ENCODE results near the gene MBNL1.
A peak's percentile ranks its signal among the peaks of the same experiment; 100 is the strongest.

MBNL1 gene

DNA sequence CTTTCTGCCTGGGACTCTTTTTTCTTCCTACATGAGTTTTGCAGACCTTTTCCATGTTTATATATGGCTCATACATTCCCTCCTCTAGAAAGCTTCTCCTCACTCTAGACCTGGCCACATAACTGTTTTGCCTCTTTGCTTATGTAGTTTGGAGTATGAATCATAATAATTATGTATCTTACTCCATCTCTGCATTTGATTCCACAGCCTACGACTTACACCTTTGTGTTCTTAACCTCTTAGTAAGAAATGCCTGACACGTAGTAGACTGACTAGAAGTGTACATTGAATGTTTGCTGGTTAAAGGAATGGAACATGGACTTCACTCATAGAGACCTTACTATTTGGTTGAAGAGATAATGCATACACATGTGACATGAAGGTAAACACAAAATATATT lies 56.4 kb downstream of the MBNL1 start:
- DNase-seq (ENCODE audit: low read depth, low spot score): no peak
- Histone ChIP-seq H3K9ac (ENCODE audit: insufficient read length) (no peak overlapping the region), H3K4me3 (no peak overlapping the region), H3K27ac (no peak overlapping the region), H3K9me3 (ENCODE audit: low read depth, low read length) (0 out of 2 replicates have a peak, but pooled peaks cover 4% of the 10 kb centered on the region), H3K36me3 (ENCODE audit: insufficient read depth, low read length) (peaks cover 33% of the 10 kb centered on the region)
- TF ChIP-seq EZH2 (IDR thresholded peaks at IDR 0.05) (no peak), FOXP2 (optimal IDR thresholded peaks at IDR 0.05; ENCODE audit: control extremely low read depth, extremely low read length, insufficient read depth) (no peak), POLR2AphosphoS5 (IDR thresholded peaks at IDR 0.05; ENCODE audit: borderline replicate concordance, low read depth, low read length) (no peak)

GRCh38 chr3:152327203-152327602 lies 58.5 kb downstream of the MBNL1 start:
- H3K9me3 ChIP-seq (ENCODE audit: low read depth, low read length): 0 out of 2 replicates have a peak, but pooled peaks cover 4% of the 10 kb centered on the region
- peaks cover 33% of the 10 kb centered on the region for H3K36me3 ChIP-seq (ENCODE audit: insufficient read depth, low read length)
- H3K27ac ChIP-seq: no peak overlapping the region
- no peak for TF ChIP-seq EZH2 (IDR thresholded peaks at IDR 0.05)
- TF ChIP-seq POLR2AphosphoS5 (IDR thresholded peaks at IDR 0.05; ENCODE audit: borderline replicate concordance, low read depth, low read length): no peak
- no peak for TF ChIP-seq FOXP2 (optimal IDR thresholded peaks at IDR 0.05; ENCODE audit: control extremely low read depth, extremely low read length, insufficient read depth)
- DNase-seq (ENCODE audit: low read depth, low spot score): no peak
- no peak overlapping the region for H3K9ac ChIP-seq (ENCODE audit: insufficient read length)
- H3K4me3 ChIP-seq: no peak overlapping the region

GRCh38 chr3:152328841-152329240 lies 60.1 kb downstream of the MBNL1 start:
- TF ChIP-seq FOXP2 (optimal IDR thresholded peaks at IDR 0.05; ENCODE audit: control extremely low read depth, extremely low read length, insufficient read depth) (no peak), POLR2AphosphoS5 (IDR thresholded peaks at IDR 0.05; ENCODE audit: borderline replicate concordance, low read depth, low read length) (no peak), EZH2 (IDR thresholded peaks at IDR 0.05) (no peak)
- peaks cover 32% of the 10 kb centered on the region for H3K36me3 ChIP-seq (ENCODE audit: insufficient read depth, low read length)
- peak overlapping the region; percentile 15; the same call in 1 of the 2 replicates for H3K27ac ChIP-seq
- no peak overlapping the region for H3K4me3 ChIP-seq
- DNase-seq (ENCODE audit: low read depth, low spot score): no peak
- 0 out of 2 replicates have a peak, but pooled peaks cover 4% of the 10 kb centered on the region for H3K9me3 ChIP-seq (ENCODE audit: low read depth, low read length)
- no peak overlapping the region for H3K9ac ChIP-seq (ENCODE audit: insufficient read length)

- Histone ChIP-seq H3K9me3 (ENCODE audit: low read depth, low read length) (0 out of 2 replicates have a peak, but pooled peaks cover 4% of the 10 kb centered on the region), H3K4me3 (no peak overlapping the region), H3K36me3 (ENCODE audit: insufficient read depth, low read length) (peaks cover 34% of the 10 kb centered on the region), H3K9ac (ENCODE audit: insufficient read length) (no peak overlapping the region), H3K27ac (no peak overlapping the region)
- TF ChIP-seq FOXP2 (optimal IDR thresholded peaks at IDR 0.05; ENCODE audit: control extremely low read depth, extremely low read length, insufficient read depth) (no peak), POLR2AphosphoS5 (IDR thresholded peaks at IDR 0.05; ENCODE audit: borderline replicate concordance, low read depth, low read length) (no peak), EZH2 (IDR thresholded peaks at IDR 0.05) (no peak)
- DNase-seq (ENCODE audit: low read depth, low spot score): no peak
Measured at GRCh38 chr3:152330559-152330958, 61.8 kb downstream of the MBNL1 start.

GRCh38 chr3:152331018-152331541 lies 62.4 kb downstream of the MBNL1 start:
- no peak for DNase-seq (ENCODE audit: low read depth, low spot score)
- Histone ChIP-seq H3K4me3 (no peak overlapping the region), H3K36me3 (ENCODE audit: insufficient read depth, low read length) (peaks cover 33% of the 10 kb centered on the region)

GRCh38 chr3:152331998-152332397 lies 63.3 kb downstream of the MBNL1 start:
- TF ChIP-seq POLR2AphosphoS5 (IDR thresholded peaks at IDR 0.05; ENCODE audit: borderline replicate concordance, low read depth, low read length) (no peak), FOXP2 (optimal IDR thresholded peaks at IDR 0.05; ENCODE audit: control extremely low read depth, extremely low read length, insufficient read depth) (no peak), EZH2 (IDR thresholded peaks at IDR 0.05) (no peak)
- H3K36me3 ChIP-seq (ENCODE audit: insufficient read depth, low read length): peaks cover 33% of the 10 kb centered on the region
- H3K9ac ChIP-seq (ENCODE audit: insufficient read length): no peak overlapping the region
- no peak overlapping the region for H3K4me3 ChIP-seq
- DNase-seq (ENCODE audit: low read depth, low spot score): no peak
- no peak overlapping the region for H3K27ac ChIP-seq
- H3K9me3 ChIP-seq (ENCODE audit: low read depth, low read length): no peaks in the 10 kb centered on the region

More at GRCh38 chr3:152331018-152331541, 62.4 kb downstream of the MBNL1 start:
- H3K9ac ChIP-seq (ENCODE audit: insufficient read length): no peak overlapping the region
- H3K9me3 ChIP-seq (ENCODE audit: low read depth, low read length): 0 out of 2 replicates have a peak, but pooled peaks cover 4% of the 10 kb centered on the region
- TF ChIP-seq EZH2 (IDR thresholded peaks at IDR 0.05) (no peak), FOXP2 (optimal IDR thresholded peaks at IDR 0.05; ENCODE audit: control extremely low read depth, extremely low read length, insufficient read depth) (no peak), POLR2AphosphoS5 (IDR thresholded peaks at IDR 0.05; ENCODE audit: borderline replicate concordance, low read depth, low read length) (no peak)
- H3K27ac ChIP-seq: peak overlapping the region; percentile 35; the same call in 1 of the 2 replicates

- H3K9ac ChIP-seq (ENCODE audit: insufficient read length): no peak overlapping the region
- H3K36me3 ChIP-seq (ENCODE audit: insufficient read depth, low read length): peaks cover 39% of the 10 kb centered on the region
- H3K9me3 ChIP-seq (ENCODE audit: low read depth, low read length): no peaks in the 10 kb centered on the region
Measured at GRCh38 chr3:152333928-152334327, 65.2 kb downstream of the MBNL1 start.

DNA sequence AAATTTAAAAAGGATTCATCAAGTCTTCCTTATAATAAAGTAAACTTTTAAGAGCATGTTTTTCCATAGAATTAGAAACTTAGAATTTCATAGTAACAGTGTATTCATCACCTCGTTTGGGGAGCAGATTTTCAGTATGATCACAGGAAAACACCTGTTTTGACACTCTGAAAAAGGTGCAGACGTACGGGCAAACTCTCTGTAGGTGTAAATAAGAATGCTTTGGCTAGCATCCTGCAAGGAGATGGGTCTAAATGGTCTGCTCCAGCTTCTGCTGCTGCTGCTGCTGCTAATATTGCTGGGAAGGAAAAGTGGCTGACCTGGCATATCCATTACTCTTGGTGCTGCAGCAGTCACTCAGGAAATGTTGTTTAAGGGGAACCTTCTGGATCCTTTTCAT lies 66.0 kb downstream of the MBNL1 start:
- Histone ChIP-seq H3K4me3 (no peak overlapping the region), H3K27ac (no peak overlapping the region), H3K9ac (ENCODE audit: insufficient read length) (no peak overlapping the region), H3K36me3 (ENCODE audit: insufficient read depth, low read length) (peaks cover 39% of the 10 kb centered on the region), H3K9me3 (ENCODE audit: low read depth, low read length) (no peaks in the 10 kb centered on the region)
- DNase-seq (ENCODE audit: low read depth, low spot score): no peak
- no peak for TF ChIP-seq FOXP2 (optimal IDR thresholded peaks at IDR 0.05; ENCODE audit: control extremely low read depth, extremely low read length, insufficient read depth)
- TF ChIP-seq POLR2AphosphoS5 (IDR thresholded peaks at IDR 0.05; ENCODE audit: borderline replicate concordance, low read depth, low read length): no peak
- no peak for TF ChIP-seq EZH2 (IDR thresholded peaks at IDR 0.05)

More at GRCh38 chr3:152333928-152334327, 65.2 kb downstream of the MBNL1 start:
- H3K4me3 ChIP-seq: no peak overlapping the region
- no peak overlapping the region for H3K27ac ChIP-seq
- no peak for DNase-seq (ENCODE audit: low read depth, low spot score)
- no peak for TF ChIP-seq EZH2 (IDR thresholded peaks at IDR 0.05)
- TF ChIP-seq POLR2AphosphoS5 (IDR thresholded peaks at IDR 0.05; ENCODE audit: borderline replicate concordance, low read depth, low read length): no peak
- no peak for TF ChIP-seq FOXP2 (optimal IDR thresholded peaks at IDR 0.05; ENCODE audit: control extremely low read depth, extremely low read length, insufficient read depth)
